Gastrocnemius medialis (tissue), 4 donors: Measurements from ENCODE around the gene NFKBIB. TPM values are rescaled to one million over a fixed set of nuclear protein-coding genes. Genes with fewer than 3 reads are reported as not detected.
A peak's percentile ranks its signal among the peaks of the same experiment; 100 is the strongest.
"Not testable (repeated sequence)": the region's sequence is repeated elsewhere in the genome, so short reads cannot be mapped to it uniquely, and the experiment has no call there.

Experiments
- ATAC-seq, 2 donors: fragments of 150-250 bp; one replicate each; pipeline ENCODE4 v1.9.1; 2016
- DNase-seq, 2 donors: peaks; one replicate each; pipeline ENCODE4 v3.0.0-alpha.2; 2019
- H3K27ac ChIP-seq, 4 donors: fragments of 200-600 bp; sonication (generic); 1 replicate in 1 of 4; 2 replicates in 3 of 4; pipeline ENCODE4 v1.5.1; 2016 to 2018; ENCODE audit warnings: mild to moderate bottlenecking in 2 of 4, moderate library complexity in 1 of 4
- H3K27me3 ChIP-seq, 3 donors: fragments of 200-600 bp; sonication (generic) in 2 of 3; 1 replicate in 1 of 3; 2 replicates in 2 of 3; pipeline versions ENCODE4 v1.5.1 to v1.6.0; 2016 to 2019; ENCODE audit warnings: mild to moderate bottlenecking in 1 of 3, moderate library complexity in 1 of 3
- H3K36me3 ChIP-seq, 2 donors: fragments of 200-600 bp; sonication (generic) in 1 of 2; one replicate each; pipeline ENCODE4 v1.5.1; 2017 to 2018
- H3K4me1 ChIP-seq, 2 donors: fragments of 200-600 bp; sonication (generic) in 1 of 2; one replicate each; pipeline ENCODE4 v1.5.1; 2016 to 2017; ENCODE audit warnings: mild to moderate bottlenecking in 2 of 2
- H3K4me3 ChIP-seq, 4 donors: fragments of 200-600 bp; sonication (generic) in 3 of 4; 1 replicate in 1 of 4; 2 replicates in 3 of 4; pipeline ENCODE4 v1.5.1; 2016 to 2019; ENCODE audit warnings: mild to moderate bottlenecking in 2 of 4
- H3K9me3 ChIP-seq, 3 donors: fragments of 200-600 bp; sonication (generic) in 2 of 3; 1 replicate in 1 of 3; 2 replicates in 2 of 3; pipeline ENCODE4 v1.5.1; 2016 to 2019
- POLR2A ChIP-seq, 2 donors: fragments of 450-650 bp; IDR thresholded peaks; one replicate each; pipeline ENCODE4 v1.6.1; 2017; ENCODE audit warnings: antibody characterized with exemption in 2 of 2, mild to moderate bottlenecking in 2 of 2, moderate library complexity in 2 of 2
- in situ Hi-C, 4 donors: fragments of 200-750 bp; cut with MboI; loops; one replicate each; pipeline versions ENCODE4 v1.15.0 to v1.8.0; 2017; ENCODE audit warnings: low sequenced_read_pairs in 4 of 4
- intact Hi-C: fragments of 100-400 bp; cut with DNase I; formaldehyde crosslinking; loops from one replicate; pipeline ENCODE4 v1.15.1; 2023; ENCODE audit warnings: low total_unique reads
- total RNA-seq, 4 donors: library from RNA; depleted of rRNA; stranded (reverse); fragments of >200 nt; gene quantifications; one replicate each; pipeline versions ENCODE4 v1.1.0 to v1.2.3, GENCODE V29; 2016
- TF ChIP-seq, protein P1 (sequence below), 5 experiments: fragments of 450-650 bp in 3 of 5; fragments of 200-600 bp in 2 of 5; sonication (generic) in 2 of 5; IDR thresholded peaks in 4 of 5; conservative IDR thresholded peaks in 1 of 5; 1 replicate in 4 of 5; 2 replicates in 1 of 5; pipeline ENCODE4 v1.5.1; 2016 to 2019; ENCODE audit warnings: antibody characterized with exemption in 5 of 5, mild to moderate bottlenecking in 3 of 5, moderate library complexity in 3 of 5

NFKBIB gene
- total RNA-seq, 4 donors from 2014 or later = 32.2 to 63.8 (median 53.6) TPM

DNA sequence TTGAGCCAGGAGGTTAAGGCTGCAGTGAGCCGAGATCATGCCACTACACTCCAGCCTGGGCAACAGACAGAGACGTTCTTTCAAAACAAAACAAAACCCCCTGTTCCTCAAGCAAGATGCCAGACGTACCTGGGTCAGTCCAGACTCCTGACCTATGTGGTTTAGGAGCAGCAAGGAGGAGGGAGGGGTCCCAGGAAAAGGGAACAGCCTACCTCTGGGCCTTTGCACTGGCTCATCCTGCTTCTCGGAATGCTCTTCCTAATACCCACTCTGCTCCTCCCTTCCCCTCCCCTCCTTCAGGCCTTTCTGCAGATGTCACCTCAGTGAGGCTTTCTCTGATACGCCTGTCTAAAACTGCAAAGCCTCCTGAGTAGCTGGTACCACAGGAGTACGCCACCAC lies 31.2 kb upstream of the NFKBIB start:
- no peak for TF ChIP-seq POLR2A (IDR thresholded peaks at IDR 0.05)
- TF ChIP-seq, protein P1, sequence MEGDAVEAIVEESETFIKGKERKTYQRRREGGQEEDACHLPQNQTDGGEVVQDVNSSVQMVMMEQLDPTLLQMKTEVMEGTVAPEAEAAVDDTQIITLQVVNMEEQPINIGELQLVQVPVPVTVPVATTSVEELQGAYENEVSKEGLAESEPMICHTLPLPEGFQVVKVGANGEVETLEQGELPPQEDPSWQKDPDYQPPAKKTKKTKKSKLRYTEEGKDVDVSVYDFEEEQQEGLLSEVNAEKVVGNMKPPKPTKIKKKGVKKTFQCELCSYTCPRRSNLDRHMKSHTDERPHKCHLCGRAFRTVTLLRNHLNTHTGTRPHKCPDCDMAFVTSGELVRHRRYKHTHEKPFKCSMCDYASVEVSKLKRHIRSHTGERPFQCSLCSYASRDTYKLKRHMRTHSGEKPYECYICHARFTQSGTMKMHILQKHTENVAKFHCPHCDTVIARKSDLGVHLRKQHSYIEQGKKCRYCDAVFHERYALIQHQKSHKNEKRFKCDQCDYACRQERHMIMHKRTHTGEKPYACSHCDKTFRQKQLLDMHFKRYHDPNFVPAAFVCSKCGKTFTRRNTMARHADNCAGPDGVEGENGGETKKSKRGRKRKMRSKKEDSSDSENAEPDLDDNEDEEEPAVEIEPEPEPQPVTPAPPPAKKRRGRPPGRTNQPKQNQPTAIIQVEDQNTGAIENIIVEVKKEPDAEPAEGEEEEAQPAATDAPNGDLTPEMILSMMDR (IDR thresholded peaks at IDR 0.05 in 4 of 5, conservative IDR thresholded peaks at IDR 0.05 in 1 of 5) = no peak
- ATAC-seq (no peak), DNase-seq (no peak)
- H3K4me3 ChIP-seq = no peak overlapping the region
- H3K27me3 ChIP-seq = no peaks in the 10 kb centered on the region
- no peaks in the 10 kb centered on the region for H3K36me3 ChIP-seq
- H3K9me3 ChIP-seq = no peaks in the 10 kb centered on the region
- H3K27ac ChIP-seq = no peak overlapping the region
- in situ Hi-C loops = no loop called here
- intact Hi-C loops = no loop called here
- peaks cover 4 to 6% of the 10 kb centered on the region in 2 donors for H3K4me1 ChIP-seq

- peak overlapping the region; percentile 20 to 65 (median 47) for H3K27ac ChIP-seq
- intact Hi-C loops (no loop called here), in situ Hi-C loops (no loop called here)
- TF ChIP-seq POLR2A (IDR thresholded peaks at IDR 0.05) = no peak
- TF ChIP-seq, protein P1 (IDR thresholded peaks at IDR 0.05 in 4 of 5, conservative IDR thresholded peaks at IDR 0.05 in 1 of 5) = no peak
- H3K4me3 ChIP-seq = peak overlapping the region; percentile 33 to 56 (median 48)
- no peaks in the 10 kb centered on the region for H3K27me3 ChIP-seq
- H3K36me3 ChIP-seq = no peaks in the 10 kb centered on the region
- DNase-seq = no peak
- peaks cover 6% of the 10 kb centered on the region in 2 donors for H3K4me1 ChIP-seq
- ATAC-seq = peak in 1 of 2 donors; percentile 16
- H3K9me3 ChIP-seq = no peaks in the 10 kb centered on the region
Measured at GRCh38 chr19:38869160-38869835, 30.5 kb upstream of the NFKBIB start.

DNA sequence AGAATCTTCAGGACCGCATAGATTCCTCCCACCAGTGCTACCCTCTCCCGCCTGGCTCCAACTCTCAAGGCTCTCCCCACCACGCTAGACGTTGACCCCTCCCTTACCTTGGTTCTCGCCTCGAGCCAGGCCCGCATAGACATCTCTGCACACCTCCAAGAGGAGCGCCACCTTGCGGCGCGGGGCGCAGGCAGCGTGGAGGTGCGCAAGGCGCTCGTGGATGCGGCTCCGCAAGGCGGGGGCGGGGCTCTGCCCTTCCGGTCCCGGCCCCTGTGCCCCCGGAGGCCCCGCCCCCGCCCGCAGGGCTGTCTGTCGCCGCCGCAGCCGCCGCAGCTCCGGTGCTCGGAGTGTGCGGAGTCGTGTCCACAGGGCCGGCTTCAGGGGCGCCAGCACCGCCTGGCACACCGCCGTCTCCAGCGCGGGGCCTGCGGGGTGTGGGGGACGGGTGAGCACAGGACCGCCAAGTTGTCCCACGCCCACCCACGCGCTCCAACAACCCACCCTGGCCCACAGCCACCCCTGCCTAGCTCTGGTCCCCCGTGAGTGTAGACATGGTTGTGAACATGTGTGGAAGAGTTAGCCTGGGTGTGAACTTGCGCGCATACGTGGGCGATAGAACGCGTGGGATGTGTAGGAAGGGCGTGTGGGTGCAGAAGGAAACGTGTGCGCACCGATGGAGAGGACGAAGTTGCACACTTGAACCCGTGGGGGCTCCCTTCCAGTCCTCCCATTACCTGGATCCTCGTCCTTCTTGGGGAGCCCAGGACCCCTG lies 29.7 kb upstream of the NFKBIB start:
- peaks cover 0 to 6% of the 10 kb centered on the region in 2 donors for H3K4me1 ChIP-seq
- TF ChIP-seq, protein P1 (IDR thresholded peaks at IDR 0.05 in 4 of 5, conservative IDR thresholded peaks at IDR 0.05 in 1 of 5) = peak; percentile 63 to 89 (median 77)
- no peak for TF ChIP-seq POLR2A (IDR thresholded peaks at IDR 0.05)
- in situ Hi-C loops (no loop called here), intact Hi-C loops (loop anchor here (1.0 to 5.0 kb wide), 2 partner anchors 18 to 103 kb away; no protein-coding TSS in a partner anchor)
- H3K9me3 ChIP-seq = no peaks in the 10 kb centered on the region
- ATAC-seq (peak; percentile 64 to 79), DNase-seq (peak in 1 of 2 donors; percentile 79)
- peak overlapping the region; percentile 20 to 65 (median 47) for H3K27ac ChIP-seq
- no peaks in the 10 kb centered on the region for H3K36me3 ChIP-seq
- H3K4me3 ChIP-seq = peak overlapping the region; percentile 33 to 56 (median 48)
- no peaks in the 10 kb centered on the region for H3K27me3 ChIP-seq

GRCh38 chr19:38870612-38871011 lies 29.2 kb upstream of the NFKBIB start:
- TF ChIP-seq POLR2A (IDR thresholded peaks at IDR 0.05) = no peak
- TF ChIP-seq, protein P1 (IDR thresholded peaks at IDR 0.05 in 4 of 5, conservative IDR thresholded peaks at IDR 0.05 in 1 of 5) = no peak
- no peaks in the 10 kb centered on the region for H3K36me3 ChIP-seq
- peaks cover 0 to 6% of the 10 kb centered on the region in 2 donors for H3K4me1 ChIP-seq
- DNase-seq = no peak
- H3K4me3 ChIP-seq = no peak overlapping the region
- intact Hi-C loops = loop anchor here (1.0 to 5.0 kb wide), 2 partner anchors 18 to 103 kb away; no protein-coding TSS in a partner anchor
- ATAC-seq = no peak
- in situ Hi-C loops = no loop called here
- peak overlapping the region in 1 of 4 donors; percentile 65 for H3K27ac ChIP-seq
- no peaks in the 10 kb centered on the region for H3K27me3 ChIP-seq
- H3K9me3 ChIP-seq = no peaks in the 10 kb centered on the region

DNA sequence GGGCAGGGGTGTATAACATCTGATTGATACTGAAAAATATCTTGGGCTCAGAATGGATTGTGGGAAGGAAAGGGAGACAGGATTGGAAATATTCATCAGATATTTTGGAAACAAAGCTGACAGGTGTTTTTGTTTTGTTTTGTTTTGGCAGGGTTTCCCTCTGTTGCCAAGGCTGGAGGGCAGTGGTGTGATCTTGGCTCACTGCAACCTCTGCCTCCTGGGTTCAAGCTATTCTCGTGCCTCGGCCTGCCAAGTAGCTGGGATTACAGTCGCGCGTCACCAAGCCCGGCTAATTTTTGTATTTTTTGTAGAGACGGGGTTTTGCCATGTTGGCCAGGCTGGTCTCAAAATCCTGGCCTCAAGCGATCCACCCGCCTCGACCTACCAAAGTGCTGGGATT lies 26.4 kb upstream of the NFKBIB start:
- H3K36me3 ChIP-seq, H3K4me1 ChIP-seq, in situ Hi-C loops, H3K27me3 ChIP-seq, H3K9me3 ChIP-seq, ATAC-seq, H3K4me3 ChIP-seq, DNase-seq: not testable (repeated sequence)
- intact Hi-C loops = loop anchor here (5.0 kb wide), 1 partner anchor 106 kb away; no protein-coding TSS in a partner anchor
- peak overlapping the region in 1 of 4 donors; percentile 46 for H3K27ac ChIP-seq
